Left kidney (tissue), 2 donors: ENCODE results near the gene C1orf50. TPM values are rescaled to one million over a fixed set of nuclear protein-coding genes. Genes with fewer than 3 reads are reported as not detected.
"Not testable (repeated sequence)": the region's sequence is repeated elsewhere in the genome, so short reads cannot be mapped to it uniquely, and the experiment has no call there.

ENCODE experiments used
- DNase-seq: peaks from one replicate; pipeline ENCODE4 v3.0.0-alpha.2; 2013
- polyA plus RNA-seq: library from polyadenylated mRNA; unstranded; fragments of 120-200 nt; gene quantifications from one replicate; pipeline ENCODE4 v1.2.1, GENCODE V29; 2013; ENCODE audit not compliant: insufficient read length

Gene C1orf50
- polyA plus RNA-seq, 1 donor, result 14.4 TPM

- DNase-seq, result no peak
Observed at GRCh38 chr1:42797979-42798378, 30.9 kb downstream of the C1orf50 start.

GRCh38 chr1:42801832-42802473 is 34.9 kb downstream of the C1orf50 start:
- no peak for DNase-seq

GRCh38 chr1:42806171-42806570 is 39.1 kb downstream of the C1orf50 start:
- DNase-seq, result no peak

GRCh38 chr1:42806593-42806992 is 39.5 kb downstream of the C1orf50 start:
- no peak for DNase-seq

GRCh38 chr1:42807056-42807668 is 40.1 kb downstream of the C1orf50 start:
- DNase-seq, result no peak

GRCh38 chr1:42814815-42815214 is 47.8 kb downstream of the C1orf50 start:
- DNase-seq, result not testable (repeated sequence)

GRCh38 chr1:42815941-42816584 is 49.0 kb downstream of the C1orf50 start:
- DNase-seq, result no peak

- peak; percentile 89 for DNase-seq
Observed at GRCh38 chr1:42816585-42817439, 49.8 kb downstream of the C1orf50 start, which contains the start of the genes ERMAP and SVBP. ERMAP (plus strand) TSS chr1:42817122; CDS start chr1:42830449, 13,327 bp downstream. SVBP (minus strand) TSS chr1:42817397; CDS start chr1:42816544, 853 bp downstream.

- DNase-seq, result no peak
Observed at GRCh38 chr1:42817440-42817767, 50.4 kb downstream of the C1orf50 start.

GRCh38 chr1:42817976-42818375 is 50.9 kb downstream of the C1orf50 start:
- no peak for DNase-seq

- no peak for DNase-seq
Observed at GRCh38 chr1:42820813-42821212, 53.8 kb downstream of the C1orf50 start.

- DNase-seq, result no peak
Observed at GRCh38 chr1:42821690-42822089, 54.6 kb downstream of the C1orf50 start.

- DNase-seq, result peak; percentile 12
Observed at GRCh38 chr1:42822800-42823392, 55.8 kb downstream of the C1orf50 start.

GRCh38 chr1:42824481-42825035 is 57.5 kb downstream of the C1orf50 start:
- DNase-seq, result no peak

GRCh38 chr1:42825036-42825851 is 58.2 kb downstream of the C1orf50 start:
- no peak for DNase-seq

Other genes starting within 250 kb of the C1orf50 start
- gene PPIH, start 108.8 kb upstream of the C1orf50 start, polyA plus RNA-seq, result 59.6 TPM
- gene YBX1, start 84.8 kb upstream of the C1orf50 start, polyA plus RNA-seq, result 630 TPM
- 83.3 TPM for gene CLDN19, start 27.0 kb upstream of the C1orf50 start, polyA plus RNA-seq
- gene P3H1, start 221 bp upstream of the C1orf50 start, polyA plus RNA-seq, result 73.6 TPM
- gene TMEM269, start 17.7 kb downstream of the C1orf50 start, polyA plus RNA-seq, result 1.3 TPM
- 26.7 TPM for gene ERMAP, start 49.9 kb downstream of the C1orf50 start, polyA plus RNA-seq
- 60.0 TPM for gene SVBP, start 50.1 kb downstream of the C1orf50 start, polyA plus RNA-seq
- gene ZNF691, start 79.4 kb downstream of the C1orf50 start, polyA plus RNA-seq, result 21.2 TPM
- 31.7 TPM for gene SLC2A1, start 191.6 kb downstream of the C1orf50 start, polyA plus RNA-seq